B cell (primary cell): ENCODE data around the gene PTPRT.

Experiments
- CTCF ChIP-seq: fragments of 200-600 bp; IDR thresholded peaks from one replicate; pipeline ENCODE4 v1.8.0; 2022; ENCODE audit warnings: antibody characterized with exemption, mild to moderate bottlenecking
- EZH2 ChIP-seq: IDR thresholded peaks from 2 replicates; pipeline ENCODE4 v1.6.1; 2012; ENCODE audit warnings: borderline replicate concordance, low read depth, mild to moderate bottlenecking, moderate library complexity, low read length; ENCODE audit not compliant: insufficient read depth, poor library complexity, severe bottlenecking

DNA sequence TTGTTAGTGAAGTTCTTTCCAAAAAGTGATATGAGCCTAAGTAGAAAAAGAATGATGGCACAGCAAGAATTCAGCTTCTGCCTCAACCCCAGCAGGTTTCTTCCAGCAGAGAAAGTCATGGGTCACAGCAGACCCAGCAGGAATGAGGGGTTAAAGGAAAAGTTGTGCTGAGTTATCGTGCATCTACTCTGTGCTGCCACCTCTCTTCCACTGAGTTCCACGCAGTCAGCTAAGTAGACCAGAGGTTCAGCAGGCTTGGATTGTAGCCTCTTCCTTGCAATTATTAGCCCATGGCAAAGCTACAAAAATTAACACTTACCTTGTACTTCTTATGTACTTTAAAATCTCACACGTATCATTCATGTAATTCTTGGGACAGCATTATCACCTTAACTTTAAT lies 510.8 kb downstream of the PTPRT start:
- TF ChIP-seq CTCF = no peak
- TF ChIP-seq EZH2 = no peak
